Colonic mucosa (tissue), 4 donors: ENCODE results near the gene BFSP2. TPM values are rescaled to one million over a fixed set of nuclear protein-coding genes. Genes with fewer than 3 reads are reported as not detected.

Experiments
- DNase-seq: peaks from one replicate; pipeline ENCODE4 v3.0.0-alpha.2; 2020
- H3K27ac ChIP-seq: fragments of 200-600 bp; one replicate; pipeline ENCODE4 v1.8.0; 2021
- H3K27me3 ChIP-seq: fragments of 200-600 bp; one replicate; pipeline ENCODE4 v1.8.0; 2021
- H3K36me3 ChIP-seq: fragments of 200-600 bp; one replicate; pipeline ENCODE4 v1.8.0; 2021
- H3K4me1 ChIP-seq: fragments of 200-600 bp; one replicate; pipeline ENCODE4 v1.8.0; 2021; ENCODE audit warnings: mild to moderate bottlenecking
- H3K4me3 ChIP-seq: fragments of 200-600 bp; one replicate; pipeline ENCODE4 v1.8.0; 2021
- H3K9ac ChIP-seq, 2 donors: one replicate each; pipeline ENCODE4 v1.7.0; 2013; ENCODE audit warnings: control low read depth in 2 of 2, low read depth in 2 of 2, low read length in 2 of 2
- H3K9me3 ChIP-seq: fragments of 200-600 bp; one replicate; pipeline ENCODE4 v1.8.0; 2021
- CTCF ChIP-seq: fragments of 200-600 bp; IDR thresholded peaks from one replicate; pipeline ENCODE4 v1.8.0; 2022; ENCODE audit warnings: antibody characterized with exemption, mild to moderate bottlenecking
- intact Hi-C: fragments of 100-400 bp; cut with DNase I; formaldehyde crosslinking; loops from one replicate; pipeline ENCODE4 v1.14.1; 2022
- total RNA-seq, 2 donors: library from RNA; stranded (reverse); fragmentation: NEBNext Ultra II Directional in 1 of 2; extraction: Animal tissue kit (Norgen Biotek cat#: 25700) in 1 of 2; gene quantifications; one replicate each; pipeline ENCODE4 v1.2.1, GENCODE V29; 2021
- donor health status: healthy.
- donor health status: DM: no; HTN: no; CAD: no.
- donor health status: DM: no; HTN: no; CAD: no.

Gene BFSP2
- total RNA-seq, 2 donors from 2014 or later = 0.64 TPM; not detected in 1

GRCh38 chr3:133461291-133461690 is 61.4 kb downstream of the BFSP2 start:
- Histone ChIP-seq H3K27ac (no peak overlapping the region), H3K9me3 (no peaks in the 10 kb centered on the region), H3K9ac (no peak overlapping the region), H3K4me1 (peaks cover 4% of the 10 kb centered on the region), H3K27me3 (no peaks in the 10 kb centered on the region), H3K4me3 (no peak overlapping the region), H3K36me3 (no peaks in the 10 kb centered on the region)
- intact Hi-C loops = loop anchor here (10.0 kb wide), 1 partner anchor 114 kb away; the partner anchor contains the start of gene CDV3
- TF ChIP-seq CTCF = no peak
- no peak for DNase-seq

GRCh38 chr3:133463347-133463860 is 63.5 kb downstream of the BFSP2 start:
- TF ChIP-seq CTCF = no peak
- intact Hi-C loops = loop anchor here (10.0 kb wide), 1 partner anchor 111 kb away; the partner anchor contains the start of gene CDV3
- H3K27me3 ChIP-seq = no peaks in the 10 kb centered on the region
- H3K9me3 ChIP-seq = no peaks in the 10 kb centered on the region
- H3K4me1 ChIP-seq = peaks cover 4% of the 10 kb centered on the region
- H3K9ac ChIP-seq = no peak overlapping the region
- no peak overlapping the region for H3K27ac ChIP-seq
- H3K36me3 ChIP-seq = no peaks in the 10 kb centered on the region
- DNase-seq = peak; percentile 43
- H3K4me3 ChIP-seq = no peak overlapping the region

- Histone ChIP-seq H3K36me3 (no peaks in the 10 kb centered on the region), H3K4me3 (no peak overlapping the region), H3K27ac (no peak overlapping the region), H3K27me3 (no peaks in the 10 kb centered on the region), H3K9ac (no peak overlapping the region), H3K9me3 (no peaks in the 10 kb centered on the region), H3K4me1 (peaks cover 4% of the 10 kb centered on the region)
- TF ChIP-seq CTCF = no peak
- intact Hi-C loops = loop anchor here (10.0 kb wide), 1 partner anchor 110 kb away; the partner anchor contains the start of gene CDV3
- DNase-seq = no peak
Observed at GRCh38 chr3:133464573-133464972, 64.7 kb downstream of the BFSP2 start.

- Histone ChIP-seq H3K4me1 (peaks cover 4% of the 10 kb centered on the region), H3K36me3 (no peaks in the 10 kb centered on the region), H3K27ac (no peak overlapping the region), H3K27me3 (no peaks in the 10 kb centered on the region), H3K9ac (no peak overlapping the region), H3K9me3 (no peaks in the 10 kb centered on the region), H3K4me3 (no peak overlapping the region)
- TF ChIP-seq CTCF = no peak
- DNase-seq = no peak
- intact Hi-C loops = loop anchor here (10.0 kb wide), 1 partner anchor 108 kb away; the partner anchor contains the start of gene CDV3
Observed at GRCh38 chr3:133466531-133467386, 66.9 kb downstream of the BFSP2 start.

- H3K27me3 ChIP-seq = no peaks in the 10 kb centered on the region
- no peak for TF ChIP-seq CTCF
- intact Hi-C loops = loop anchor here (10.0 kb wide), 1 partner anchor 107 kb away; the partner anchor contains the start of gene CDV3
- H3K36me3 ChIP-seq = no peaks in the 10 kb centered on the region
- H3K9ac ChIP-seq = no peak overlapping the region
- peaks cover 4% of the 10 kb centered on the region for H3K4me1 ChIP-seq
- no peak overlapping the region for H3K27ac ChIP-seq
- H3K4me3 ChIP-seq = no peak overlapping the region
- no peak for DNase-seq
- no peaks in the 10 kb centered on the region for H3K9me3 ChIP-seq
Observed at GRCh38 chr3:133467780-133468179, 67.9 kb downstream of the BFSP2 start.
